Gastroesophageal sphincter (tissue), 4 donors: Measurements from ENCODE around the gene GANC. TPM values are rescaled to one million over a fixed set of nuclear protein-coding genes. Genes with fewer than 3 reads are reported as not detected.
"Not testable (repeated sequence)": the region's sequence is repeated elsewhere in the genome, so short reads cannot be mapped to it uniquely, and the experiment has no call there.

Source experiments
- ATAC-seq: fragments of 150-250 bp; one replicate; pipeline ENCODE4 v1.9.1; 2016; ENCODE audit warnings: mild to moderate bottlenecking, moderate library complexity
- H3K27ac ChIP-seq, 4 donors: fragments of 200-600 bp; sonication (generic) in 3 of 4; 1 replicate in 3 of 4; 2 replicates in 1 of 4; pipeline ENCODE4 v1.5.1; 2016 to 2019
- H3K27me3 ChIP-seq: fragments of 200-600 bp; sonication (generic); one replicate; pipeline ENCODE4 v1.5.1; 2019
- H3K36me3 ChIP-seq, 2 donors: fragments of 200-600 bp; sonication (generic); one replicate each; pipeline ENCODE4 v1.5.1; 2019; ENCODE audit warnings: control low read depth in 1 of 2
- H3K4me1 ChIP-seq, 3 donors: fragments of 200-600 bp; sonication (generic); 1 replicate in 2 of 3; 2 replicates in 1 of 3; pipeline ENCODE4 v1.5.1; 2016 to 2019; ENCODE audit warnings: control low read depth in 2 of 3
- H3K4me3 ChIP-seq, 2 donors: fragments of 200-600 bp; sonication (generic); one replicate each; pipeline ENCODE4 v1.5.1; 2019; ENCODE audit warnings: mild to moderate bottlenecking in 1 of 2, moderate library complexity in 1 of 2
- H3K9me3 ChIP-seq, 3 donors: fragments of 200-600 bp; sonication (generic); one replicate each; pipeline ENCODE4 v1.5.1; 2017 to 2019; ENCODE audit warnings: control low read depth in 2 of 3
- CTCF ChIP-seq, 4 experiments: fragments of 200-600 bp in 2 of 4; fragments of 450-650 bp in 2 of 4; sonication (generic) in 1 of 4; IDR thresholded peaks; one replicate each; pipeline ENCODE4 v1.5.1; 2017 to 2019; ENCODE audit warnings: antibody characterized with exemption in 4 of 4, mild to moderate bottlenecking in 2 of 4, moderate library complexity in 2 of 4
- EP300 ChIP-seq: sonication (generic); formaldehyde crosslinking; IDR thresholded peaks from one replicate; pipeline ENCODE4 v1.6.1; 2017; ENCODE audit warnings: antibody characterized with exemption, mild to moderate bottlenecking
- POLR2A ChIP-seq, 2 donors: fragments of 450-650 bp; IDR thresholded peaks; one replicate each; pipeline ENCODE4 v1.6.1; 2017; ENCODE audit warnings: antibody characterized with exemption in 2 of 2, mild to moderate bottlenecking in 2 of 2, moderate library complexity in 1 of 2
- POLR2AphosphoS5 ChIP-seq: sonication (generic); formaldehyde crosslinking; IDR thresholded peaks from one replicate; pipeline ENCODE4 v1.6.1; 2017; ENCODE audit warnings: antibody characterized with exemption
- WGBS, 2 donors: methylation state at CpG; one replicate each; pipeline ENCODE4 v1.1.5; 2018; ENCODE audit warnings: low coverage in 1 of 2; 5-methylcytosine and 5-hydroxymethylcytosine counted together
- total RNA-seq, 4 donors: library from RNA; depleted of rRNA; stranded (reverse); fragments of >200 nt; gene quantifications; one replicate each; pipeline ENCODE4 v1.1.0, GENCODE V29; 2016

Gene GANC
- total RNA-seq, 4 donors from 2014 or later = 14.4 to 41.2 (median 19.7) TPM

GRCh38 chr15:42313463-42313862, 40.5 kb downstream of the GANC start:
- no peak overlapping the region for H3K4me3 ChIP-seq
- peaks cover 3 to 71% of the 10 kb centered on the region in 2 donors for H3K36me3 ChIP-seq
- no peaks in the 10 kb centered on the region for H3K27me3 ChIP-seq
- H3K4me1 ChIP-seq = no peaks in the 10 kb centered on the region
- WGBS, 2 donors = 17 to 100% methylated on average over 1 to 2 of the region's 3 CpGs
- no peak for ATAC-seq
- H3K9me3 ChIP-seq = no peaks in the 10 kb centered on the region
- TF ChIP-seq POLR2AphosphoS5 (no peak), CTCF (IDR thresholded peaks at IDR 0.05) (no peak), EP300 (no peak), POLR2A (IDR thresholded peaks at IDR 0.05) (no peak)
- H3K27ac ChIP-seq = no peak overlapping the region

GRCh38 chr15:42314818-42315217, 41.8 kb downstream of the GANC start:
- no peaks in the 10 kb centered on the region for H3K27me3 ChIP-seq
- ATAC-seq = no peak
- no peaks in the 10 kb centered on the region for H3K9me3 ChIP-seq
- WGBS, 2 donors = 94 to 100% methylated on average over 1 of the region's 1 CpG
- H3K27ac ChIP-seq = no peak overlapping the region
- no peaks in the 10 kb centered on the region for H3K4me1 ChIP-seq
- TF ChIP-seq EP300 = no peak
- TF ChIP-seq POLR2A (IDR thresholded peaks at IDR 0.05) = no peak
- no peak for TF ChIP-seq CTCF (IDR thresholded peaks at IDR 0.05)
- TF ChIP-seq POLR2AphosphoS5 = no peak
- H3K36me3 ChIP-seq = peaks cover 3 to 58% of the 10 kb centered on the region in 2 donors
- H3K4me3 ChIP-seq = no peak overlapping the region

- no peak for TF ChIP-seq POLR2AphosphoS5
- H3K36me3 ChIP-seq = peaks cover 0 to 51% of the 10 kb centered on the region in 2 donors
- H3K4me1 ChIP-seq = no peaks in the 10 kb centered on the region
- no peak overlapping the region for H3K27ac ChIP-seq
- ATAC-seq = no peak
- no peaks in the 10 kb centered on the region for H3K9me3 ChIP-seq
- no peak overlapping the region for H3K4me3 ChIP-seq
- no peaks in the 10 kb centered on the region for H3K27me3 ChIP-seq
- WGBS, 2 donors = 61 to 67% methylated on average over 1 of the region's 1 CpG
These were observed 42.5 kb downstream of the GANC start for GRCh38 chr15:42315521-42315920.

GRCh38 chr15:42316282-42316805, 43.3 kb downstream of the GANC start:
- H3K4me3 ChIP-seq, H3K4me1 ChIP-seq, H3K27ac ChIP-seq, H3K9me3 ChIP-seq, ATAC-seq, H3K27me3 ChIP-seq: not testable (repeated sequence)
- peaks cover 0 to 42% of the 10 kb centered on the region in 2 donors for H3K36me3 ChIP-seq
- 63% methylated on average over 9 to 11 of the region's 11 CpGs for WGBS, 2 donors

GRCh38 chr15:42319206-42319605, 46.2 kb downstream of the GANC start:
- H3K27ac ChIP-seq = no peak overlapping the region
- no peaks in the 10 kb centered on the region for H3K9me3 ChIP-seq
- H3K4me3 ChIP-seq = no peak overlapping the region
- TF ChIP-seq CTCF (IDR thresholded peaks at IDR 0.05) (no peak), POLR2AphosphoS5 (no peak), POLR2A (IDR thresholded peaks at IDR 0.05) (no peak), EP300 (no peak)
- no peak for ATAC-seq
- no peaks in the 10 kb centered on the region for H3K4me1 ChIP-seq
- peaks cover 0 to 42% of the 10 kb centered on the region in 2 donors for H3K36me3 ChIP-seq
- H3K27me3 ChIP-seq = no peaks in the 10 kb centered on the region
- 100% methylated on average over 1 to 2 of the region's 2 CpGs for WGBS, 2 donors

GRCh38 chr15:42324308-42324707, 51.3 kb downstream of the GANC start:
- Histone ChIP-seq H3K4me3 (no peak overlapping the region), H3K4me1 (no peaks in the 10 kb centered on the region), H3K36me3 (peaks cover 0 to 63% of the 10 kb centered on the region in 2 donors), H3K9me3 (no peaks in the 10 kb centered on the region), H3K27me3 (no peaks in the 10 kb centered on the region), H3K27ac (no peak overlapping the region)
- WGBS, 2 donors = 58 to 62% methylated on average over 4 of the region's 4 CpGs
- no peak for ATAC-seq
- no peak for TF ChIP-seq POLR2AphosphoS5
- TF ChIP-seq POLR2A (IDR thresholded peaks at IDR 0.05) = no peak
- TF ChIP-seq CTCF (IDR thresholded peaks at IDR 0.05) = no peak
- no peak for TF ChIP-seq EP300
